Stimulated activated naive CD8-positive, alpha-beta T cell treated with anti-CD3 and anti-CD28 coated beads, Interleukin-15, amount 100 ng/mL, for 72 hours (primary cell): ENCODE results near the gene LARP6.
"Not testable (repeated sequence)": the region's sequence is repeated elsewhere in the genome, so short reads cannot be mapped to it uniquely, and the experiment has no call there.

ENCODE experiments used
- ATAC-seq: fragments of 150-1000 bp; cut with Tn5 transposase; 2 replicates; pipeline ENCODE4 v1.10.0; 2021; ENCODE audit warnings: mild to moderate bottlenecking, moderate library complexity
- DNase-seq, 2 donors: peaks; one replicate each; pipeline ENCODE4 v3.0.0; 2021 to 2022
- H3K27ac Mint-ChIP-seq, 2 donors: one replicate each; pipeline ENCODE4 v1.8.0; 2022; ENCODE audit warnings: mild to moderate bottlenecking in 2 of 2, mixed read lengths in 2 of 2, moderate library complexity in 2 of 2
- H3K27me3 Mint-ChIP-seq: one replicate; pipeline ENCODE4 v1.8.0; 2022; ENCODE audit warnings: mixed read lengths
- H3K4me1 Mint-ChIP-seq: one replicate; pipeline ENCODE4 v1.8.0; 2022; ENCODE audit warnings: mild to moderate bottlenecking, mixed read lengths
- H3K4me3 Mint-ChIP-seq, 2 donors: one replicate each; pipeline ENCODE4 v1.8.0; 2022; ENCODE audit warnings: mild to moderate bottlenecking in 2 of 2, mixed read lengths in 2 of 2, moderate library complexity in 1 of 2
- H3K9me3 Mint-ChIP-seq, 2 donors: one replicate each; pipeline ENCODE4 v1.8.0; 2022; ENCODE audit warnings: mixed read lengths in 2 of 2

LARP6 gene

DNA sequence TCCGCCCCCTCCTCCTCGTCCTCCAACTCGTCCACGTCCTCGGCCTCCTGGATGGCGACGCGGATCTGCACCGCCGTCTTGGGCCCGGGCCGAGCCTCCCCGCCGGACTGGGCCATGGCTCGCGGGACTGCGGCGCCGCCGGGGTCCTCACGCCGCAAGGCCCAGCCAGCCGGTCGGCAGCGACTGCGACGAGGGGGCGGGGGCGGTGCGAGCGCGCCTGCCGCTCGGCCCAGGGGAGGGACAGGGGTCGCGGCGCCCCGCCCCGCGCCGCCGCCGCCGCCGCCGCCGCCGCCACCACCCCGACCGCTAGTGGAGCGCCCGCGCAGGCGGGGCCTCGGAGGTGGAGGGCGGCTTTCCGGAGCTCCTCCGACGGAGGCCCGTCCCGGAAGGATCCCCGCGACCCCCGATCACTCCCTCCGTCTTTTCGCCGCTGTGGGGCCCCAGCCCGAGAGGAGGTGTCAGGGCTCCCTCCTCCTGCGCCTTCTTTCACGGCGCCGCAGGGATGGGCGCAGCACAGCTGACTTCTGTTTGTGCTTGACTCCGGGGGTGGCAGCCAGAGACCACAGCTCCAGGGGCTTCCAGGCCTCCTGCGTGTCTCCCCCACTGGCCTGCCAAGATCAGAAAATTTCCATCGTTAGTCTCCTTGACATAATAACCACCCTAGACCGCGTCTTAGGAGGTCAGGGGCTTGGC is at the start of gene LARP6:
TSS of gene LARP6 (minus strand) at position 185 of the 693 bp plus-strand sequence. CDS start at position 116, 69 bp downstream.
- ATAC-seq (peak; percentile 74), DNase-seq (peak; percentile 2 to 26)
- Mint-ChIP-seq H3K4me1 (peaks cover 6% of the 10 kb centered on the region), H3K27ac (peak within 1 kb of the TSS; percentile 87 to 96), H3K4me3 (peak within 1 kb of the TSS; percentile 87 to 93), H3K9me3 (no peaks in the 10 kb centered on the region), H3K27me3 (peaks cover 82% of the 10 kb centered on the region)

DNA sequence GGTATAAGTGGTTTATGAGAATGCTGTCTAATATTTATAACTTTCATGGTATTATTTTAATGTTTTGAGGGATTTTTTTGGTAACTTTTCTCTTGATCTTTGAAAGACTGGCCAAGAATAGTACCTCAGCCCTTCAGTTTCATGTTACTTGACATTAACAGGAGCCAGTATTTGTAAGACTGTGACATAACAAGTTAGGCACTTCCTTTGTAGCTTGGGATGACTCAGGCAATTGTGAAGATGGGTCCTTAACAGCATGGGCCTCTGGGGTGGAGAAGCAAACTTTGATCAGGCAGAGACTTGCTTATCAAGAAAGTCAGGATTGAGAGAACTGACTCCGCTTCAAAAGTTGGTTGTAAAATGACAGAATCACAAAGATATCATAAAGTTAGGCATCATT is 48.1 kb upstream of the LARP6 start:
- H3K27me3 Mint-ChIP-seq, result peaks cover 16% of the 10 kb centered on the region
- DNase-seq (no peak), ATAC-seq (no peak)
- H3K9me3 Mint-ChIP-seq, result peaks cover 1 to 4% of the 10 kb centered on the region in 2 donors
- H3K27ac Mint-ChIP-seq, result no peak overlapping the region
- H3K4me3 Mint-ChIP-seq, result no peak overlapping the region
- H3K4me1 Mint-ChIP-seq, result no peaks in the 10 kb centered on the region

DNA sequence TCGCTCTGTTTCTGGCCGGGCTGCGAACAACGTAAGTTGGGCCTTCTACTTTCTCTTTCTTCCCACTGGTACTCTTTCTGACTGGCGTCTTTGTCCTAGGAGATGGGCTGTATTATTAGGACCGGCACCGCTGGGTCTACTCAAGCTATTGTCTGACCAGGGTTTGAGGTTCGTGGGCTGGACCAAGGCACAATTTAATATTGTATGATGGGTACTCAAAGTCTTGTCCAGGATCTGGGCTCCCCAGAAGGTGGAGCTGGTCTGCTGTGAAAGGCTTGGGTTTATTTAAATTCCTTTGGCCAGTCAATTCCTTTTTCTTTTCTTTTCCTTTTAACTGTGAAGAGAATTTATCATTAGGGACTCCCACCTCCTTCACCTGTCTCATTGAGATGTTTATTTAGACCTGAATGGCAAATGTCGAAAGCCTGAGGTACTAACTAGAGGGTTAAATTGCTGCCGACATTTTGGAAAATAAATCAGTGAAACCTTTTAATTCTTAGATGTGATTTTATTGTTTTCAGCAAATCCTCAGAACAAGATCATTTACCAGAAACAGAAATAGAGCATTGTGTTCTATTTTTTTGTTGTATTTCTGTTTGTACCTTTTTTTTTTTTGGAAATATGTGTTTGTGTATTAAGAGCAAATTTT is 39.1 kb upstream of the LARP6 start:
- Mint-ChIP-seq H3K9me3 (peaks cover 0 to 4% of the 10 kb centered on the region in 2 donors), H3K27ac (peak overlapping the region; percentile 88 to 94), H3K27me3 (peaks cover 62% of the 10 kb centered on the region), H3K4me1 (peaks cover 8% of the 10 kb centered on the region), H3K4me3 (peak overlapping the region; percentile 86 to 93)
- ATAC-seq (peak; percentile 27), DNase-seq (no peak)

DNA sequence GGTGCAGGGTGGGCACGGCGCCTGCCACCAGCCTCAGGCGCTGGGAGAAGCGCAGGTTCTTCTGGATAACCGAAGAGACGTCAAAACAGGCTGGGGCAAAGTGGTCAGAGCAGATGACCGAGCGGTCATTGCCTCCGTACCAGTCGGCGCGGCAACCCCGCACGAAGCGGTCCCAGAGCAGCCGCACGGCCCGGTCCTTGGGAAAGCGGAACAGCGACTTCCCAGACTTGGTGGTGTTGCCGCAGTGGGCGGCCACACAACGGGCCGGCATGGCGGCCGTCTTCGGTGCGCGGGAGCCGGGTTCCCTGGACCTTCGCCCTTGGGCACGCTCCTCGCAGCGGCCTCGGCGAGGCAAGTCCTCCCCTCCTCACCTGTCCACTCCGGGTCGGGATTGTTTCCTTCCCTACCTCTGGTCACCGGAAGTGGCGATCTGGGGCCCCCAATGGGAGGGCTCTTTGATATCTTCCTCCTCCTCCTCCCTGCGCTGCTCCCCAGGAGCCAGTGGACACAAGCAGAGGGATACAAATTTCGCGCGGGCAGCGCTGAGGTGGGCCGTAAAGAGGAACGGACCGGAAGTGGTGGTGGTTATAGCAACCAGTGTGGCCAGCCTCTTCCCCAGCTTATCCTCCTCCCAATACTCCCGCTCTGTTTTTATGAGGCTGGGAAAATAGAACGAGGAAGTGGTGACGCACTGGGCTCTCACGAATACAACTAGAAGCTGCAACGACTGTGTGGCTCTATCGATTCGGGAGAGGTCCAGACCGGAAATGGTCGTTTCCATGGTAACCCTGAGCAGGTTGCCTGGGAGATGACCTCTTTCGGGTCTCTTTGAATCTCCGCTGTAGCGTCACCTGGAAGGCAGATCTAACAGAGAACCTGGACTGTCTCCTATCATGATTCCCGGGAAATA is 38.3 kb upstream of the LARP6 start, which contains the start of the genes LRRC49 and THAP10:
TSS of gene LRRC49 (plus strand) at position 825 of the 910 bp plus-strand sequence. CDS start at position 894, 69 bp downstream.
TSS of gene THAP10 (minus strand) at position 432 of the 910 bp plus-strand sequence. CDS start at position 271, 161 bp downstream.
- DNase-seq (peak; percentile 52 to 73), ATAC-seq (peak; percentile 87)

DNA sequence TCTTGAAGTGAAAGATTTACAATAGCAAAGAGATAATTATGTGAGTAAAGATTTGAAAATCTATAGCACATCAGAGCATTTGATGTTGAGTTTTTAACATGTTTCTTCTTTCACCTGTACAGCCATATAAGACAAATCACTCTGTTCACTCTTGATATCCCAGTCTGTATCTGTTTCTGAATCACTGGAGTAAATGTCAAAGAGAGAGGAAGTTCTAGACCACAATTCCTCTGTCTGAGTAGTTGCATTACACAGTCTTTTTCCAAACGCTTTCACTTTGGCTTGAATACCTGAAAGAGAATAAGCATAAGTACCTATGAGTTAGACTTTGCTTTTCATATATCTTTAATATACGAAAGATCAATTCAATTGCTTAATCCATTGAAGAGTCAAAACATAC is 28.4 kb upstream of the LARP6 start:
- Mint-ChIP-seq H3K9me3 (no peaks in the 10 kb centered on the region), H3K27me3 (peaks cover 41% of the 10 kb centered on the region), H3K27ac (peak overlapping the region in 1 of 2 donors; percentile 83), H3K4me1 (peaks cover 8% of the 10 kb centered on the region), H3K4me3 (no peak overlapping the region)
- DNase-seq (no peak), ATAC-seq (no peak)

More for the DNA sequence above, 38.3 kb upstream of the LARP6 start, which contains the start of the genes LRRC49 and THAP10:
- peaks cover 8% of the 10 kb centered on the region for H3K4me1 Mint-ChIP-seq
- H3K4me3 Mint-ChIP-seq, result peak within 1 kb of the TSS; percentile 86 to 93
- peak within 1 kb of the TSS; percentile 88 to 94 for H3K27ac Mint-ChIP-seq
- peaks cover 0 to 4% of the 10 kb centered on the region in 2 donors for H3K9me3 Mint-ChIP-seq
- H3K27me3 Mint-ChIP-seq, result peaks cover 62% of the 10 kb centered on the region

DNA sequence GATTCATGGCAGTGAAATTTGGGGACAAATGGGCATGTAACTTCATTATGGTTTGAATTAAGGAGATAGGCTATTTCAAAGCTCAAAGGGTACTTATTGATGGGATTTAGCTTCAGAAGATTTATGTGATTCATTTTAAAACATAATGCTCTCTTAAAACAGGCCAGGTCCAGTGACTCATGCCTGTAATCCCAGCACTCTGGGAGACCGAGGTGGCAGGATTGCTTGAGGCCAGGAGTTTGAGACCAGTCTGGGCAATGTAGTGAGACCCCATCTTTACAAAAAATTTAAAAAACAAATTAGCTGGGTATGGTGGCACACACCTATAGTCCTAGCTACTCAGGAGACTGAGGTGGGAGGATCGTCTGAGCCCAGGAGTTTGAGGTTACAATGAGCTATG is 26.8 kb upstream of the LARP6 start:
- Mint-ChIP-seq H3K4me1 (peaks cover 8% of the 10 kb centered on the region), H3K9me3 (no peaks in the 10 kb centered on the region), H3K4me3 (no peak overlapping the region), H3K27me3 (peaks cover 34% of the 10 kb centered on the region), H3K27ac (no peak overlapping the region)
- ATAC-seq (no peak), DNase-seq (no peak)

DNA sequence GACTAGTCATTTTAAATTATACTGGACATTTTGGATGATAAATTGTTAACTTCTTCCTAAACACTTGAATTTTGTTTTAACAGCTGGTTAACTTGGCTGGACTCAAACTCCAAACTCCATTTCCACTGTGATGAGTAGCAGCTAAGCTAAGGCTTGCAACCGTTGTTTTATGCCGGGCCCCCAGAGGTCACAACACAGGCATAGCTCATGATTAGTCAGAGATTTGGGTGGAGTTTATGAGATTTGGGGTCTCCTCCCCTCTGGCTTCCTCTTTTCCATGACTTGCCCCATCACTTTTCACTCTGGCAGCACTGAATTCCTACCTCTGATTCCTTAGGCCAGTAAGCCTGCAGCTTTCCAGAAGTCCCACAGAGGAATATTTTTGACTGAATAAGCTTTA is 25.4 kb upstream of the LARP6 start:
- Mint-ChIP-seq H3K9me3 (no peaks in the 10 kb centered on the region), H3K27ac (no peak overlapping the region), H3K4me1 (peaks cover 8% of the 10 kb centered on the region), H3K27me3 (peaks cover 32% of the 10 kb centered on the region), H3K4me3 (no peak overlapping the region)
- no peak for DNase-seq
- ATAC-seq, result no peak

DNA sequence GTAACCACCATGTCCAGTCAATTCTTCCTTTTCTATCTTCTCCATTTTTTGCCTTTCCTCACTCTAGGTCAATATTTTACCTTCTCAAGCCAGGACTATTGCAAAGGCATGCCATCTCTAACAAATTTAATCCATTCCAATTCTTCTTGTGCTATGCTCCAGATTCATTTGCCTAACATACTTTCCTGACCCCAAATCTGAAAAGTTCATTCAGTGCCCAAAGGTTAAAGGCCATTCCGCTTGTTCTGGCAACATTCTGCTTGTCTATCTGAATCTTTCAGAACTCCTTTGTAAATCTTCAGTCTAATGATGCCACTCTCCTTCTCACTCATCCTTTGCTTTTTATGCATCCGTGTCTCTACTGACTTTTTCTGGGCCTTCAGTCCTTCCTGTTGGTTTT is 22.7 kb upstream of the LARP6 start:
- no peak overlapping the region for H3K27ac Mint-ChIP-seq
- ATAC-seq, result no peak
- no peak overlapping the region for H3K4me3 Mint-ChIP-seq
- no peak for DNase-seq
- peaks cover 37% of the 10 kb centered on the region for H3K27me3 Mint-ChIP-seq
- H3K4me1 Mint-ChIP-seq, result no peaks in the 10 kb centered on the region
- H3K9me3 Mint-ChIP-seq, result no peaks in the 10 kb centered on the region

DNA sequence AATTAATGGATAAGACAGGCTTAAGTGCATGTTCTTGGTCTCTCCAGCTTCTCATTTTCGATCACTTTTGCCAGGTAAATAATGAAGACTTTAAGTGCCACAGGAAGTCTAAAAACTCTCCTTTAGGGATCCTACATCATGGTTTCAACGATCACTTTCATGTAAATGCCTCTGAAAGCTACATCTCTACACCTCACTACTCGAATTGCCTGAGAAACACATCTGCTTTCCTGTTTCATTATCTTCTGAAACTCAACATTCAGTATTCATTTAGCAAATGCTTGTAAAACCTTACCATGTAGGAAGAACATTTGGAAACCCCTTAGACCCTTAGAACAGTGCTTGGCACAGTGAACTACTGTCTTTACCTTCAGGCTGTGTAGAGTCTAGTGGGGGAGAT is 22.1 kb upstream of the LARP6 start:
- H3K27me3 Mint-ChIP-seq, result peaks cover 37% of the 10 kb centered on the region

DNA sequence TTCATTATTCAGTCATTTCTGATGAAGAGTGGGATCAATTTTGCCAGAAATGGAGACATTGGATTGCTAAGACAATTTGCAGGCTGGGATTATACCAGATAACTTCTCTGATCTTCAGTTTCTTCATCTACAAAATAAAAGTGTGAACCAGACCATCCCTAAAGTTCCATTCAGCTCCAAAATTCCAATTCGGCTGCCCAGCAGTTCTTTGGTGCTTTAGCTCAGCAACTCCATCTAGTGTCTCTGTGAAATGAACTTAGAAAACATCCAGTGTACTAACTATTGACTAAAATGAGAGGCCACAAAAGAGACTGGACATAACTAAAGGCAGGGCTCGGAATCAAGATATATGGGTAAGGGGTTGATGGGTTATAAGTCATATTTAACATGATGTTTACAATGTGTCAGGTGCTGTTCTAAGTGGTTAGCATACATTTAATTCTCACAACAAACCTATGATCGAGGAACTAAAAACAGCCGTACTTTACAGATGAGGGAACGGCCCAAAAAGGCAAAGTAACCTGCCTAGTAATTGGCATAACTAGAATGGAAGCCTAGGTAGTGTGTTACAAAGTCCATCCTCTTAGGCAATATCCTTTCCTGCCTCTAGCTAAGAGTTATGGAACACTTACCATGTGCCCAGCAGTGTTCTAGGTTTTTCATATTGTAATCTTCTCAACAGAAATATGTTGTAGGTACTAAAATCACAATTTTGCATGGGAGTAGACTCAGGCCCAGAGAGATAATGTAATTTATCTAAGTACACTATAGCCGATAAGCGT is 21.2 kb upstream of the LARP6 start:
- peaks cover 35% of the 10 kb centered on the region for H3K27me3 Mint-ChIP-seq
- H3K9me3 Mint-ChIP-seq, result no peaks in the 10 kb centered on the region
- no peak overlapping the region for H3K27ac Mint-ChIP-seq
- H3K4me3 Mint-ChIP-seq, result no peak overlapping the region
- H3K4me1 Mint-ChIP-seq, result no peaks in the 10 kb centered on the region
- no peak for ATAC-seq
- no peak for DNase-seq

More for the DNA sequence above, 22.1 kb upstream of the LARP6 start:
- DNase-seq, result no peak
- no peak for ATAC-seq
- H3K4me1 Mint-ChIP-seq, result no peaks in the 10 kb centered on the region
- H3K27ac Mint-ChIP-seq, result no peak overlapping the region
- H3K4me3 Mint-ChIP-seq, result no peak overlapping the region
- H3K9me3 Mint-ChIP-seq, result no peaks in the 10 kb centered on the region

DNA sequence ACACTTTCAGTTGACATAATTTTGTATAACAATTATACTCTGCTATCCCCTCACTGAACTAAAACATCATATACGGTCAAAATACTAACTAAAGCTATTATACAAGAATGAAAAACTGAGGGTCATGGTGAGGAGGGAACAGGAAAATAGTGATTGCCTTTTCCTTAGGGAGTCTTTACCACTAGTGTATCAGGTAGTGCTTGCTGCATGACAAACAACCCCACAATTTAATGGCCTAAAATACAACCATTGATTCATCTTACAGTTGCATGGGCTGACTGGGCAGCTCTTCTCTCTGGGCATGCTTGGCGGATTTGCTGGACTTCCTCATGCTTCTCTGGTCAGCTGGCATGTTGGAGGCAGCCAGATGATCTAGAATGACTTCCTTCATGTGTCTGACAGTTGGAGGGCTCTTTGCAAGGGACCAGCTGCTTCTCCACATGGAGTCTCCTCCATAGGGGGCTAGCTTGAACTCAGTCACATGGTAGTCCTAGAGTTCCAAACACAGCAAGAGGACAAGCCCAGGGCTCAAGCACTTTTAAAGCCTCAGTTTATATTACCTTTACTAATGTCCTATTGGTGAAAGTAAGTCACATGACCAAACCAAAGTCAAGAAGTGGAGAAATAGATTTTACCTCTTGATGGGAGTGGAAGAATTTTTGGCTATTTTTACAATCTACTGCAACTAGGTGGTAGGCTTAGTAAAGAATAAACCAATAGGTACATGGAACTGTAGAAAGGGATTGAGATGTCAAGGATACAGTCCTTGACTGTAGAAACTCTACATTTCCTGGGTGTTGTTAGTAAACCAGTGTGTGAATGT is 19.5 kb upstream of the LARP6 start:
- no peak overlapping the region for H3K4me3 Mint-ChIP-seq
- no peak for ATAC-seq
- no peaks in the 10 kb centered on the region for H3K9me3 Mint-ChIP-seq
- peaks cover 19% of the 10 kb centered on the region for H3K27me3 Mint-ChIP-seq
- DNase-seq, result no peak
- no peaks in the 10 kb centered on the region for H3K4me1 Mint-ChIP-seq
- no peak overlapping the region for H3K27ac Mint-ChIP-seq

DNA sequence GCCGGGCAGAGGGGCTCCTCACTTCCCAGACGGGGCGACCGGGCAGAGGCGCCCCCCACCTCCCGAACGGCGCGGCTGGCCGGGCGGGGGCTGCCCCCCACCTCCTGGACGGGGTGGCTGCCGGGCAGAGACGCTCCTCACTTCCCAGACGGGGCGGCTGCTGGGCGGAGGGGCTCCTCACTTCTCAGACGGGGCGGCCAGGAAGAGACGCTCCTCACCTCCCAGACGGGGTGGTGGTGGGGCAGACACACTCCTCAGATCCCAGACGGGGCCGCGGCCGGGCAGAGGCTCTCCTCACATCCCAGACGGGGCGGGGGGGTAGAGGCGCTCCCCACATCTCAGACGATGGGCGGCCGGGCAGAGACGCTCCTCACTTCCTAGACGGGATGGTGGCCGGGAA is 17.5 kb upstream of the LARP6 start:
- not testable (repeated sequence) for ATAC-seq, H3K27ac Mint-ChIP-seq, DNase-seq, H3K9me3 Mint-ChIP-seq, H3K4me3 Mint-ChIP-seq, H3K4me1 Mint-ChIP-seq
- peaks cover 19% of the 10 kb centered on the region for H3K27me3 Mint-ChIP-seq

DNA sequence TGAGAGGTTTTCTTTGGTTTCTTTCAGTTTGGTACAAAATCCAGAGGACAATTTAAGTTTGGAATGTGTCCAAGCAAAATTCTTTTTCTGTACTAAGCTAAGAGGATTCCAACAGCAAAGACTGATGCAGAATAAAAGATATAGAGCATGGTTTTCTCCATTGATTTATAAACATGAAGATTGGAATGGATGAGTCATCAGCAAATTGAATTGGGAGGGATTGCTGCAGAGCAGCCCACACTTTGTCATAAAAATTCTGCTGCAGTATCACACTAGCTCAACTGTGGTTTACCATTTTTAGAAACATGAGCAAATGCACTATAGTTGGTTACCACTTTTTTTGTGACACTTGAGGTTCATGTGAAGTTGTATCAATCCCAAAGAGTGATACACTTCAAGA is 16.1 kb upstream of the LARP6 start:
- Mint-ChIP-seq H3K4me1 (no peaks in the 10 kb centered on the region), H3K4me3 (no peak overlapping the region), H3K9me3 (no peaks in the 10 kb centered on the region), H3K27me3 (peaks cover 19% of the 10 kb centered on the region), H3K27ac (no peak overlapping the region)
- ATAC-seq, result peak; percentile 57
- no peak for DNase-seq

DNA sequence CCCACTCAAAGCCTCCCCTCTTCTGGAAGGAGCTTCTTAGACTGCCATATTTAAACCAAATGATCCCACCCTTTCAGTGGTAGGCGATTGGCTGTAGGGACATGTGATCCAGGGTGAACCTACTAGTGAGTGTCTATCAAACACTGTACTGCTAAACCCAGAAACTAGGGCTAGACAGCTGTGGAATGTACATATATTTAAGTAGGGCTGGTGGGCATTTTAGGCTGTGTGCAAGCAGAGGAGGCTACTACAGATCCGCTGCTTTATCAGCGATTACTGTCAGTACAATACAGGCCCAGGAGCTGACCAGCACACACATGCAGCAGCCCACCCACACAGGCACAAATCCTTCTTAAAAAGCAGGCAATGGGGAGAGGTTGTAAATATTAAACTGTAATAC is 15.4 kb upstream of the LARP6 start:
- DNase-seq (no peak), ATAC-seq (no peak)
- H3K9me3 Mint-ChIP-seq, result no peaks in the 10 kb centered on the region
- H3K4me1 Mint-ChIP-seq, result no peaks in the 10 kb centered on the region
- H3K27me3 Mint-ChIP-seq, result peaks cover 13% of the 10 kb centered on the region
- H3K4me3 Mint-ChIP-seq, result no peak overlapping the region
- peak overlapping the region; percentile 12 to 25 for H3K27ac Mint-ChIP-seq
